HG02763 (cell line): ENCODE results near the gene GSN.

Source experiments
- ATAC-seq: cut with Tn5 transposase; IDR thresholded peaks from one replicate; pipeline ENCODE4 v1.9.1; 2021; ENCODE audit warnings: mild to moderate bottlenecking, moderate library complexity; ENCODE audit not compliant: unreplicated experiment

The GSN gene

DNA sequence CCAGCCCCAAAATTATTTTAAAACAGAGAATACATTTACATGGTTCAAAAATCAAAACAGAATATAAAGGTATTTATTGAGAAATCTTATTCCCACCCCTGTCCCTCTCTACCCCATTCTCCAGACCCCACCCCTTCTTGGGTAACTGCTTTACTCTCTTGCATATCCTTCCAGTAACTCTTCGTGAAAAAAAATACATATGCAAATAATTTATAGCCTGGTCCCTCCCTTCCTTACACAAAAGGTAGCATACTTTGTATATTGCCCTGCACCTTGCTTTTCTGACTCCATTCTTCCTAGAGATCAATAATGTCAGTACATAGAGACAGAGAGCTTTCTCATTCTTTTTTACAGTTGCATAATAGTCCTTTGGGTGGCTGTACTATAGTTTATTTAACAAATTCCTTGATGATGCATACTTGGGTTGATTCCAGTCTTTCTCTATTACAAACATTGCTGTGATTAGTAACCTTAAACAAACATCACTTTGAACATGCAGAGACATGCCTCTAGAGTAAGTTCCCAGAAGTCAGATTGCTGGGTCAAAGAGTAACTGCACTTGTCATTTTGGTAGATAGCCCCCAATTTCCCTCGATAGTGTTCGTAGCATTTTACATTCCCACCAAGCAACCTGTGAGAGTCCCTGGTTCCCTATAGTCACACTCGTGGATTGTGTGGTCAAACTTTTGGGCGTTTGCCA lies 54.2 kb downstream of the GSN start:
- ATAC-seq, result no peak

DNA sequence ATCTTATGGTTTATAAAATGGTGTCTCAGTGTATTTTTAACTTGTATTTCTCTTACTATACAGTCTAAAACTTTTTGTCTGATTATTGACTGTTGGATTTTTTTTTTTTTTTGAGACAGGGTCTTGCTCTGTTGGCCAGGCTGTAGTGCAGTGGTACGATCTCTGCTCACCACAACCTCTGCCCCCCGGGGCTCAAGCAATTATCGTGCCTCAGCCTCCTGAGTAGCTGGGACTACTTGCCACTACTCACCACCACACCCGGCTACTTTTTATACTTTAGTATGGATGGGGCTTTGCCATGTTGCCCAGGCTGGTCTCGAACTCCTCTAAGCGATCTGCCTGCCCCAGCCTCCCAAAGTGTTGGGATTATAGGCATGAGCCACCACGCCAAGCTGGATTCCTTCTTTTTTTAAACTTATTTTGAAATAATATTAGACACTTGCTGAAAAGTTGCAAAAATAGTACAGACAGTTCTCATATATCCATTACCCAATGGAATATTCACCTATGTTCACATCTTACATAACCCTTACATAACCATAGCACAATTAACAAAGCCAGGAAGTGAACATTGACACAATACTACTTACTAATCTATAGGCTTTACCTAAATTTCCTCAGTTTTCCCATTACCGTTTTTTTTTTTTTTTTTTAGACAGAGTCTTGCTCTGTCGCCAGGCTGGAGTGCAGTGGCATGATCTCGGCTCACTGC lies 54.9 kb downstream of the GSN start:
- ATAC-seq, result no peak

DNA sequence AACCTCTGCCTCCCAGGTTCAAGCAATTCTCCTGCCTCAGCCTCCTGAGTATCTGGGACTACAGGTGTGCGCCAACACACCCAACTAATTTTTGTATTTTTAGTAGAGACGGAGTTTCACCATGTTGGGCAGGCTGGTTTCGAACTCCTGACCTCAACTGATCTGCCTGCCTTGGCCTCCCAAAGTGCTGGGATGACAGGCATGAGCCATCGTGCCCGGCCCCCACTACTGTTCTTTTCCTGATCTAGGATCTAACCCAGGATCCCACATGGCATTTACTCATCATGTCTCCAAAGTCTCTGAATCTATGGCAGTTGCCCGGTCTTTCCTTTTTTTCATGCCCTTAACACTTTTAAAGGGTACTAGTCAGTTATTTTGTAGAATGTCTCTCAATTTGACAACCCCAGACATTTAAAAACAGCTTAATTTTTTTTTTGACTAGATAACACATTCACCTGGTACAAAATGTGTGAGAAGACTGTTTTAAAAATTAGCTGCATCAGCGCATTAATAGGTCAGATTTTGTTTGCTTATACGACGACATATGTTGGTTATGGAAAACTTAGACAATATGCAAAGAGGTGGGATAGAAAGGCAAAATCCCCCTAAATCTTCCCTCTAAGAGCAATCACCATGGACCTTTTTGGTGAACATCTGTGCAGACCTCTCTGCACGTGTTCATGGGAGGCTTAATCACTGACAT lies 55.6 kb downstream of the GSN start:
- no peak for ATAC-seq

DNA sequence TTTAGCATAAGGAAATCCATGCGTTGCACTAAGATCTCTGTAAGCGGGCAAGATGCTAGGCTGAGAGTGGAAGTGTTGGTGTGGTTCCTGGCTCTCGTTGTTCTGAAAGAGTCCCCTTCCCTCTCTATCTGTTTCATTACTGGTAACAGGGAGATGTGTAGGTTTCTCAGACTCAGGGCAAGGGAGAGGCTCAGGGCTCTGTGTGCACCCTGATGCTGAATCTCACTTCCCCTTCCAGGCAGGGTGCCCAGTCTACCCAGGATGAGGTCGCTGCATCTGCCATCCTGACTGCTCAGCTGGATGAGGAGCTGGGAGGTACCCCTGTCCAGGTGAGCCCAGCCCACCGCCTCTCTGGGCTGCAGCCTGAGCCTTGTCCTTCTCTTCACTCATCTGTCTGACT lies 56.4 kb downstream of the GSN start:
- no peak for ATAC-seq

DNA sequence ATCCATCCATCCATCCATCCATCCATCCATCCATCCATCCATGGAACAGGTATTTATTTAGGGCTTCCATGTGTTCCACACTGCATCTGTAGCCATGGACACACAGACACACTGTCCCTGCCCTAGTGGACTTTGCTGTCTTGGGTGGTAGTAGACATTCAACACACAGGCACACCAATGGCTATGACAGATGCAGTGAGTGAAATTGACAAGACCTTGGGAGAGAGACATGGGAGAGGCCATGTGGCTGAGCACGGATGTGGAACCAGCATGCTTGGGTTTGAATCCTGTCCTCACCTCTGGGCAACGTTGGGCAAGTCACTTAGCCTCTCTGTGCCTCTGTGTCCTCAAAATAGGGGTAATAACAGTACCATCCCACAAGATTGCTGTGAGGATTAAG lies 56.8 kb downstream of the GSN start:
- no peak for ATAC-seq

DNA sequence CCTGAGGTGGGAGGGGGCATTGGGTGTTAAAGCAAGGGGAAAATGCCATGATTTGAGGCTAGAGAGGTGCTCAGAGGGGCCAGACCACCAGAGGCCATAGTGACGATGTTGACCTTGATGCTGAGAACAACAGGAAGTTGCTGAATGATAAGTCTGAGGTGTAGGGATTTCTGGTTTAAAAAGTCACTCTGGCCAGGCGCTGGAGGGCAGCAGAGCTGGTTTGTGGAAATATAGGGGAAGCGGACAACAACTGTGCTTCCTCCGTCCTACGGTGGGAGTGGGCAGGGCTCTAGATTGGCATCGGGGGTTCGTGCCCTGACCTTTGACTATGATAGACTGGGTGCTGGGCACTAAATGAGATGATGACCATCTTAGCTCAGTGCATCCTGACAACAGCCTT lies 57.4 kb downstream of the GSN start:
- no peak for ATAC-seq

DNA sequence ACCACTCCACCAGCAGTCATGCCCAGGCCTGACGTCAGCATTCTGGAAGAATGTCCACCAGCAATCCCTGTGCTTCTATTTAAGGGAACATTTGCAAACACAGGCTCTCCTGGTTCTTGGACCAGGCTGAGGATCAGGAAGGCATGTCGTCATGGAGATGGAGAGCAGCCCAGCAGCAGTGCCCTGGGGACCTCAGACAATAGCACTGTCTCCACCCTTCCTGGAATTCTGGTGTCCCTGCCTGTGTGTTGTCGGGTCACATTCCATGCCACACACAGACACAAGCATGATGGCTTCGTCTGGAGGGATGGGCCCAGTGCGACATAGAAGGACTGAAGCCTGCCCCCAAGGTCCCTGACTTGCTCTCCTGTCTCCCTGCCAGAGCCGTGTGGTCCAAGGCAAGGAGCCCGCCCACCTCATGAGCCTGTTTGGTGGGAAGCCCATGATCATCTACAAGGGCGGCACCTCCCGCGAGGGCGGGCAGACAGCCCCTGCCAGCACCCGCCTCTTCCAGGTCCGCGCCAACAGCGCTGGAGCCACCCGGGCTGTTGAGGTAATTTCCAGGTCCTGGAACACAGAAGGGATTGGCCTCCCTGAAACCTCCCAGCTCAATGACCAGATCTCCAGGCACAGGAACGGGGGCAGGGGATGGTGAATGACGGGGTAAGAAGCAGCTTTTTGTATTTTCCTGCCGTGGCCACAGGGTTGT lies 58.3 kb downstream of the GSN start:
- ATAC-seq, result no peak

DNA sequence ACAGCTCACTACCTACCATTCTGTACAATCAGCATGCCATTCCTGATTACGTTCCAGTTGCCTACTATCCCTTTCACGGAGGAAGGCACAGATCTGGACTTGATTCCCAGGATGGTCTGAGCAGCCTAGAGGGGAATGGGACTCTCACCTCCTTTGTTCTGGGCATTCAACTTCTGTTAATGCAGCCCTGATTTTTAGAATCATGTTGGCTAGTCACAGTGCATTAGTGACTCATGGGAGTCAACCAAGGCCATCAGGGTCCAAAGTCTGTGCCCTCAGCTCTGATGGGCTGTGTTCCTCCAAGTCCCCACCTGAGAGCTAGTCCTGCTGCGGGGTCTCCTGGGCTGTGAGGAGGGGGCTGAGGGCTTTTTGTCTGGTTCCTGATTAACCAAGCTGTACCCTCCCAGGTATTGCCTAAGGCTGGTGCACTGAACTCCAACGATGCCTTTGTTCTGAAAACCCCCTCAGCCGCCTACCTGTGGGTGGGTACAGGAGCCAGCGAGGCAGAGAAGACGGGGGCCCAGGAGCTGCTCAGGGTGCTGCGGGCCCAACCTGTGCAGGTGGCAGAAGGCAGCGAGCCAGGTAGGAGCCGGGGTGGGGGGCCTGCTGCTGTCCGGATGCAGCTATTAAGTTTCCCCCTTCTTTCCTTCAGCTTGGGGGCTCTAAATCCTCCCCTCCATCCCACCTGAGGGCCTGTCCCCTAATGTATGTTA lies 59.1 kb downstream of the GSN start:
- no peak for ATAC-seq

DNA sequence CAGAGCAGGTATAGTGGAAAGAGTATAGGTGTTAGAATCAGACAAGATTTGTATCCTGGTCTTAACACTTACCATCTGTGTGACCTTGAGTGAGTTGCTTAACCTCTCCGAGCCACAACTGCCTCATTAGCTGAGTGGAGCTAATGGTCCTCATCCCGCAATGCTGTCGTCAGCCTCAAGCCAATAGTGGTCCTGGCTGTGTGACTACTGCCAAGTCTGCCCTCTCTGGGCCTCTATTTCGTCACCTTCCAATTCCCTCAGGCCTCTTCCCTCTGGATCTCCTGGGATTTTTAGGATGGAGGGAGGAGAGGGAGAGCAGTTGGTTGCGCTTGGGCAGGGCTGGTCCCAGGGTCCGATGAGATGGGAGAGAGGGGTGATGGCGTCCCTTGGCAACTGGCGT lies 60.5 kb downstream of the GSN start:
- ATAC-seq, result no peak

DNA sequence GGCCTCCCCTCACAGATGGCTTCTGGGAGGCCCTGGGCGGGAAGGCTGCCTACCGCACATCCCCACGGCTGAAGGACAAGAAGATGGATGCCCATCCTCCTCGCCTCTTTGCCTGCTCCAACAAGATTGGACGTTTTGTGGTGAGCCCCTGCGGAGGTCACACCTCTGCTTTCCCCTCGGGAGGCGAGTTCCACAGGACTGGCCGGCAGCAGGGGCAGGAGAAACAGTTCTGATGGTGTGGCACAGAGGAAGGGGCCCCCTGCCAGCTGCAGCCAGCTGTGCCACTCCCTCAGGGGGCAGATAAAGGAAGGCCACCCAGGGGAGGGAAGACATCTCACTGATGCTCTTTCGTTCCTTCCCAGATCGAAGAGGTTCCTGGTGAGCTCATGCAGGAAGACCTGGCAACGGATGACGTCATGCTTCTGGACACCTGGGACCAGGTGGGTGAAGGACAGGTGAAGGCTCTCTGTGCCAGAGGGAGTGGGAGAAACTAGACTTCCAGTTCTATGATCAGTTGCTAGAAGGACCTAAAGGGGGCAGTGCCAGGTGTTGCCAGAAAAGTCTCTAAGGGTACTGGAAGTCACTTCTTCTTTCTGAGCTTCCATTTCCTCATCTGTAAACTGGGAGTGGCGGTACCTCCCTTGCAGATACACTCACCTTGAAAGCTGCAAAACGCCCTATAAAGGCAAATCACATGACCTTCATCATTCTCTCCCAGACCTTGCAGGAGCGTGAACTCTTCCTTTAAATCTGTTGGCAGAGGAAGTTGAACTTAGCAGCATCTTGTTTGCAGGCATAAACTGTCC lies 61.1 kb downstream of the GSN start:
- ATAC-seq, result no peak

DNA sequence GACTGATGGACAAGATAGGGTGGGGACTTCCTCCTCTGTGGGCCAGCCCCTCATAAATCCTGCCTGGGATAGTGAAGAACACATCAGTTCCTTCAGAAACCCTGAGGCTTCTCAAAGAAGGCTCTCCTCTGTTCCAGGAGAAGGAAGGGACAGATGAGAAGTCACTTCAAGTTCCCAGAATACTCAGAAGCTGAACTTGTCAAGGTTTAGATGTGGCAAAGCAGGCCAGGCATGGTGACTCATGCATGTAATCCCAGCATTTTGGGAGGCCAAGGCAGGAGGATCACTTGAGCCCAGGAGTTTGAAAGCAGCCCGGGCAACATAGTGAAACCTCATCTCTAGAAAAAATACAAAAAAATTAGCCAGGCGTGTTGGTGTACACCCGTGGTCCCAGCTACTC lies 63.6 kb downstream of the GSN start:
- no peak for ATAC-seq

DNA sequence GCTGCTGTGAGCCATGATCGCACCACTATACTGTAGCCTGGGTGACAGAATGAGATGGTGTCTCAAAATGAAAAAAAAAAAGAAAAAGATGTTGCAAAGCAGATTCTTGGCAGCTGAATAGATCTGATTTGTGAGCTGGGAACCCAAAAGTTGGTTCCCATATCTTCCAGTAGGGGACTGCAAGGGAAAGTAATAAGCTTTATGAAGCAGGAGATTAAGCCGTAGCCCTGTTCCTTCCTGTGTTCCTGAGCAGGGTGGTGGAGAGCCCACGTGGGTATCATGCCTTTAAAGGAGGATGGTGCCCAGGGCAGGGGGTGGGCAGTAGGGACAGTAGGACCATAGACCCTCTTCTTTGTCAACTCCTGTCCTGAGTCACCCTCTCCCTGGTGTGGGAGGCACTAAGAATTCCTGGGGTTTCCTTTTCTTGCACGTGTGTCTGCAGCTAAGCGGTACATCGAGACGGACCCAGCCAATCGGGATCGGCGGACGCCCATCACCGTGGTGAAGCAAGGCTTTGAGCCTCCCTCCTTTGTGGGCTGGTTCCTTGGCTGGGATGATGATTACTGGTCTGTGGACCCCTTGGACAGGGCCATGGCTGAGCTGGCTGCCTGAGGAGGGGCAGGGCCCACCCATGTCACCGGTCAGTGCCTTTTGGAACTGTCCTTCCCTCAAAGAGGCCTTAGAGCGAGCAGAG lies 64.2 kb downstream of the GSN start:
- no peak for ATAC-seq

DNA sequence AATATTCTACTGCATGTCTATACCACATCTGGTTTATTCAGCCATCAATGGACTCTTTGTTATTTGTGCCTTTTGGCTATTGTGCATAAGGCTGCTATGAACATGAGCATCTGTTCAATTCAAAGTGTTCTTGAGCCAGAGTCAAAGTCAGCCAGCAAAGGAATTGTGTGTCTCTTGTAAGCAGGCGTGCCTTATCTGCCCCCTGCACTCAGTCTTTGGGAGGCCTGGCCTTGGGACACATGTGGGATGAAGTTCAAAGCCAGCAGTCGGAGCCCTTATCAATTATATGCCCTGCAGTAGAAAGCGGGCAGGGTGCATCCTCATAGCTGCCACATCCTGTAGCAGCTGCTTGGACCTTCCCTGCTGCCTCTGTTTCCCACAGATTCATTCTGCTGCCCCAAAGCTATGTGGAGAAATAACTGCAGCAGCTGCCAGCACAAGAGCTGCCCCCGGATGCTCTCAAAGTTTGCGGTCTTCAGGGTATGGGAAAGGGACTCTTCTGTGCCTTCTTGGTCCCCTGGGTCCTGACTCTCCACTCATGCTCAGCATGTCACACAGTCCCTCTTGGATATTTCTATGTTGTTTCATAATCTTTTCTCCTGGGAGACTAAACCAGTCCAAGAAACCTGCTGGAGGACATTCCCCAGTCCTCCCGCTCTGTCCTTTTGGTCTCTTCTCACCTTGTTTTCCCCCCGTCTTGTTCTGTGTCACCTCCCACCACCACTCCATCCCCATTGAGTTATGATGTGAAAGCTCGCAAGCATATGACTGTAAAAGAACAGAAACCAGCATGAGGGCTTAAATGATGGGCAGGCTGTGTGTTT lies 66.2 kb downstream of the GSN start:
- no peak for ATAC-seq

DNA sequence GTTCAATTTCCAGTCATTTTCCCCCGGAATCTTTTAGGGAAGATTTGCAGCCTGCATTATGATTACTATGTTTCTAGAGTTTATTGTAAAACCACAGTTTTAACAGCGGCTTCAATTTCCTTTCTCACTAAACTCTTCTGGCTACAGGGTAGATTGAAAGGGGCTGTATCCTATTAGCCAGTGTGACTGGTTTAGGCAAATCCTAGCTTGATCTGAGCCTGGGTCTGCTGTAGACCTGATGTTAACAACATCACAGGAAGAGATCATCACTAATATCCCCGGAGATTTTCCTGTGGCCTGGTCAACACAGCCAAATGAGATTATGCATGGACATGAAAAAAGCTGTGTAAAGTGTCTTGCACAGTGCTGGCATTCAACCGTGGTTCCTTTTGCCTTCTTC lies 68.7 kb downstream of the GSN start:
- ATAC-seq, result no peak

DNA sequence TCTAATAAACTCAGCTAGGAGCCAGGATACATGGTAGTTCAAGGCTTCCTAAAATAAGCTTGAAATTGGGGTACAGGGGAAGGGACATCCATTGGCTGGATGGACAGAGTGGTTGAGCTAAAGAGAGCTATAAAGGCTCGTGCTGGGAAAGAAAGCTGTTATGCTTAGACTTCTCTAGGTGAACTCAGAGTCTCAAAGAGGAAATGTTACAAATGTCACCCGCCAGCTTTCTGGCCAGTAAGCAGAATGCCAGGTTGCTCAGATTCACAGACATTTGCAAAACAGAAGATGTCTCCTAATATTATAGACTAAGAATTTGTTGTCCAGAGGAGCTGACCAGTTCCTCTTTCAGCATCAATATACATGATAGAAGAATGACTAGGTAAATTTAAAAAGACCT lies 71.5 kb downstream of the GSN start:
- no peak for ATAC-seq

DNA sequence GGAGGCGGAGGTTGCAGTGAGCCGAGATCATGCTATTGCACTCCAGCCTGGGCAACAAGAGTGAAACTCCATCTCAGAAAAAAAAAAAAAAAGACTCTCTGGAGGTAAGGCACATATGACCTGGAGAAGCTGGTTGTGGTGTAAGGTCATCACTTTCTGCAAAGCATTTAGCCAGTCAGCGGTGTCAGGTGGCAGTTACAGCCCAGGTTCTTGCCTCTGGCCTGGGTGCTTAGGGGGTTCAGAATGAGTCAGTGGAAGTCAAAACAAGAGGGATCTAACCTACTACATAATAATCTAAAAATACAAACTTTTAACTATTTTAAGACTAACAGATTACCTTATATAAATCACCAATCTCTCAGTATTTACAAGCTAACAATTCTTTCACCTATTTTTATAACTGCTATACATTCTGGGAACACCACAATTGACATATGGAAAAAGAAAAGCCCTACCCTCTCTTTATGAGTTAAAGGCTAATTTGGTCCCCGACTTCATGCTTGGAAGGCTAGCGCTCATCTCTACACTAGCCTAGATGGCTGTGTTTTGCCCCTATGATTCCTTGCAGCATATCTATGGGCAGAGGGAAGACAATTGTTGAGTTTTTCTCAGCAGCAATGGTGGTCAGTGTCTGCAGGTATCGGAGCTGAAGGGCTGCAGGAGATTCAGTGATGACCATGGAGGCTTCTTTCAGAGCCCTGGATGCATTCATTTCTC lies 72.9 kb downstream of the GSN start:
- ATAC-seq, result no peak

DNA sequence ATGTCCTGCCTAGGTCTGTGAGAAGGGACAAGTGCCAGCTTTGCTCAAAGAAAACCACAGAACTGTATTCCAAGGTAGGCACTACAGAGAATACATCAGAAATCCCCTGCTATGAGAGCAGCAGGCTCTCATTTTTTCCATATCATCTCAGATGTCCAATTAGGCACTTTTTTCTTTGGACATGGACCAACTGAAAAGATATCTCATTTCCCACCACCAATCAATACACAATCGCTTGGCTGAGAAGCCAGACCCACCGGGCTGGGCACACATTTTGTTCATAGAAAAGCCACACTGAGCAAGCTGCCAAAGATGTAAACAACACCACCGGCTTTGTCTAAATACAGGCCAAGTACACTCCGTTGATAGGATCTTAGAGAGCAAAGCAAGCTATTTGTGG lies 76.2 kb downstream of the GSN start:
- no peak for ATAC-seq

DNA sequence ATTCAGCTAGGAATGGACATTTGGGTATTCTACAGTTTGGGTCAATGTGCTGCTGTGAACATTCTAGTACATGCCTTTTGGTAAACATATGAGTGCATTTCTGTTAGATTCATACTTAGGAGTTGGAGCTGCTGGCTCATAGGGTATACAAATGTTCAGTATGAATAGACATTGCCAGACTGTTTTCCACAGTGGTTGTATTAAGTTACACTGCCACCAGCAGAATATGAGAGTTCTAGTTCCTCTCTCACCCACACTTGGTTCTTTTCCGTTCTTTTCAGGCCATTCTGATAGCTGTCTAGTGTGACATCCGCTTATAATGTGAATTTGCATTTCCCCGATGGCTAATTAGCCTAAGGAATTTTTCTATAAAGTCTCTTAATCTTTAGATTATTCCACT lies 77.1 kb downstream of the GSN start:
- ATAC-seq, result no peak
